HFF-Myc (cell line): ENCODE data around the gene MYT1.

ENCODE experiments used
- DNase-seq: peaks from one replicate; pipeline ENCODE4 v3.0.0-alpha.2; 2011; ENCODE audit warnings: low read depth; ENCODE audit errors: extremely low read depth
- H3K4me3 ChIP-seq: replicated peaks from 2 replicates; pipeline ENCODE4 v1.5.1; 2011; ENCODE audit warnings: low read depth, mild to moderate bottlenecking, control low read depth, low read length
- CTCF ChIP-seq: IDR thresholded peaks from 2 replicates; pipeline ENCODE4 v1.5.1; 2012; ENCODE audit warnings: mild to moderate bottlenecking, low read depth, low read length, control low read depth; ENCODE audit errors: missing control alignments

The MYT1 gene

GRCh38 chr20:64146301-64146935 is 17.8 kb upstream of the MYT1 start:
- H3K4me3 ChIP-seq = no peak overlapping the region
- TF ChIP-seq CTCF = no peak
- no peak for DNase-seq

- no peak for TF ChIP-seq CTCF
- no peak overlapping the region for H3K4me3 ChIP-seq
- no peak for DNase-seq
Observed at GRCh38 chr20:64146936-64147477, 17.2 kb upstream of the MYT1 start.

- no peak for DNase-seq
- TF ChIP-seq CTCF = no peak
- H3K4me3 ChIP-seq = no peak overlapping the region
Observed at GRCh38 chr20:64148581-64148980, 15.7 kb upstream of the MYT1 start.

- DNase-seq = no peak
- H3K4me3 ChIP-seq = no peak overlapping the region
- TF ChIP-seq CTCF = no peak
Observed at GRCh38 chr20:64149141-64149540, 15.1 kb upstream of the MYT1 start.

GRCh38 chr20:64149809-64150560 is 14.3 kb upstream of the MYT1 start:
- no peak for DNase-seq
- H3K4me3 ChIP-seq = no peak overlapping the region
- TF ChIP-seq CTCF = no peak

GRCh38 chr20:64150756-64151632 is 13.3 kb upstream of the MYT1 start:
- no peak for TF ChIP-seq CTCF
- no peak for DNase-seq
- H3K4me3 ChIP-seq = no peak overlapping the region
